Mesenchymal stem cell (in vitro differentiated cells and primary cell): Measurements from ENCODE around the gene TFAP2E.

Source experiments
- DNase-seq: peaks from one replicate; pipeline ENCODE4 v3.0.0-alpha.2; 2013
- H2AFZ ChIP-seq: one replicate; pipeline ENCODE4 v1.6.1; 2013; ENCODE audit warnings: low read depth, mild to moderate bottlenecking, control low read depth, inconsistent platforms, low read length, moderate library complexity
- H2AK5ac ChIP-seq: 2 replicates; pipeline ENCODE4 v1.6.1; 2013; ENCODE audit warnings: low read length, moderate library complexity, mild to moderate bottlenecking, inconsistent platforms; ENCODE audit not compliant: severe bottlenecking
- H2BK120ac ChIP-seq: one replicate; pipeline ENCODE4 v1.6.1; 2013; ENCODE audit warnings: low read depth, mild to moderate bottlenecking, inconsistent platforms, low read length, moderate library complexity
- H2BK12ac ChIP-seq, 2 experiments: one replicate each; pipeline ENCODE4 v1.6.1; 2013; ENCODE audit warnings: inconsistent platforms in 2 of 2, low read length in 2 of 2, mild to moderate bottlenecking in 2 of 2, moderate library complexity in 2 of 2, control low read depth in 1 of 2
- H2BK15ac ChIP-seq: one replicate; pipeline ENCODE4 v1.6.1; 2013; ENCODE audit warnings: mild to moderate bottlenecking, low read depth, inconsistent platforms; ENCODE audit not compliant: poor library complexity, severe bottlenecking
- H2BK5ac ChIP-seq: 2 replicates; pipeline ENCODE4 v1.6.1; 2013; ENCODE audit warnings: low read depth, mild to moderate bottlenecking, low read length, control low read depth, inconsistent platforms; ENCODE audit not compliant: poor library complexity, severe bottlenecking
- H3K14ac ChIP-seq, 2 experiments: one replicate each; pipeline ENCODE4 v1.6.1; 2013; ENCODE audit warnings: inconsistent platforms in 2 of 2, low read length in 2 of 2, control low read depth in 1 of 2, mild to moderate bottlenecking in 1 of 2, moderate library complexity in 1 of 2
- H3K18ac ChIP-seq, 2 experiments: one replicate each; pipeline ENCODE4 v1.6.1; 2013; ENCODE audit warnings: inconsistent platforms in 2 of 2, low read length in 2 of 2, control low read depth in 1 of 2, low read depth in 1 of 2, mild to moderate bottlenecking in 1 of 2
- H3K23ac ChIP-seq, 2 experiments: one replicate each; pipeline ENCODE4 v1.6.1; 2013; ENCODE audit warnings: inconsistent platforms in 2 of 2, low read length in 2 of 2, mild to moderate bottlenecking in 2 of 2, moderate library complexity in 2 of 2, control low read depth in 1 of 2
- H3K27ac ChIP-seq: 2 replicates; pipeline ENCODE4 v1.5.1; 2013; ENCODE audit warnings: mild to moderate bottlenecking, moderate library complexity, low read length, control low read depth, inconsistent platforms; ENCODE audit not compliant: poor library complexity, severe bottlenecking
- H3K27me3 ChIP-seq, 2 experiments: 2 replicates each; pipeline versions ENCODE4 v1.6.1 to v1.7.0; 2013; ENCODE audit warnings: low read length in 2 of 2, mild to moderate bottlenecking in 2 of 2, moderate library complexity in 2 of 2, control low read depth in 1 of 2, inconsistent platforms in 1 of 2; ENCODE audit not compliant: control insufficient read depth in 1 of 2, insufficient read depth in 1 of 2
- H3K36me3 ChIP-seq, 2 experiments: 2 replicates each; pipeline versions ENCODE4 v1.6.1 to v1.7.0; 2013; ENCODE audit warnings: low read length in 2 of 2, control low read depth in 1 of 2, inconsistent platforms in 1 of 2, low read depth in 1 of 2, mild to moderate bottlenecking in 1 of 2; ENCODE audit not compliant: insufficient read depth in 2 of 2, control insufficient read depth in 1 of 2
- H3K4ac ChIP-seq, 2 experiments: one replicate each; pipeline ENCODE4 v1.6.1; 2013; ENCODE audit warnings: inconsistent platforms in 2 of 2, low read length in 2 of 2, mild to moderate bottlenecking in 2 of 2, moderate library complexity in 2 of 2, control low read depth in 1 of 2, low read depth in 1 of 2
- H3K4me1 ChIP-seq: 2 replicates; pipeline ENCODE4 v1.6.1; 2013; ENCODE audit warnings: low read depth, low read length, control low read depth; ENCODE audit not compliant: control insufficient read depth, insufficient read depth
- H3K4me2 ChIP-seq: 2 replicates; pipeline ENCODE4 v1.6.1; 2013; ENCODE audit warnings: low read length, mild to moderate bottlenecking, inconsistent platforms; ENCODE audit not compliant: poor library complexity, severe bottlenecking
- H3K4me3 ChIP-seq, 2 experiments: 2 replicates each; pipeline versions ENCODE4 v1.5.1 to v1.7.0; 2013; ENCODE audit warnings: low read length in 2 of 2, mild to moderate bottlenecking in 2 of 2, control low read depth in 1 of 2, low read depth in 1 of 2; ENCODE audit not compliant: insufficient read depth in 1 of 2
- H3K79me1 ChIP-seq: replicated peaks from 2 replicates; pipeline ENCODE4 v1.6.1; 2013; ENCODE audit warnings: mild to moderate bottlenecking, control low read depth, low read length, inconsistent platforms; ENCODE audit not compliant: poor library complexity, severe bottlenecking
- H3K9ac ChIP-seq: 2 replicates; pipeline ENCODE4 v1.7.0; 2013; ENCODE audit warnings: mild to moderate bottlenecking, low read length, moderate library complexity
- H3K9me3 ChIP-seq: 2 replicates; pipeline ENCODE4 v1.7.0; 2013; ENCODE audit warnings: mild to moderate bottlenecking, low read length; ENCODE audit not compliant: control insufficient read depth
- H4K8ac ChIP-seq: one replicate; pipeline ENCODE4 v1.6.1; 2013; ENCODE audit warnings: inconsistent platforms, mild to moderate bottlenecking, low read length, moderate library complexity
- H4K91ac ChIP-seq: one replicate; pipeline ENCODE4 v1.6.1; 2013; ENCODE audit warnings: mild to moderate bottlenecking, low read length, inconsistent platforms
- WGBS: methylation state at CpG from one replicate; pipeline ENCODE4 v1.1.7; 2013; ENCODE audit warnings: mixed read lengths; 5-methylcytosine and 5-hydroxymethylcytosine counted together

The TFAP2E gene

GRCh38 chr1:35568975-35569395 is 4.1 kb upstream of the TFAP2E start:
- Histone ChIP-seq H3K4me3 (no peak overlapping the region), H3K14ac (no peak overlapping the region), H2BK15ac (no peak overlapping the region), H3K18ac (no peak overlapping the region), H3K9ac (peak overlapping the region; percentile 52), H3K4me2 (no peak overlapping the region), H3K4me1 (peaks cover 13% of the 10 kb centered on the region), H3K27me3 (peaks cover 24 to 35% of the 10 kb centered on the region in 2 experiments), H4K91ac (no peak overlapping the region), H2BK5ac (no peak overlapping the region), H3K4ac (no peak overlapping the region), H3K27ac (no peak overlapping the region), H3K23ac (no peak overlapping the region), H2BK12ac (no peak overlapping the region), H4K8ac (no peak overlapping the region), H2AK5ac (no peak overlapping the region), H3K79me1 (peaks cover 7% of the 10 kb centered on the region), H3K36me3 (peaks cover 28 to 31% of the 10 kb centered on the region in 2 experiments), H2AFZ (no peak overlapping the region), H2BK120ac (no peak overlapping the region), H3K9me3 (no peaks in the 10 kb centered on the region)
- WGBS, result 50% methylated on average over 2 of the region's 4 CpGs
- peak; percentile 72 for DNase-seq

GRCh38 chr1:35569936-35570335 is 3.2 kb upstream of the TFAP2E start:
- H3K27ac ChIP-seq, result no peak overlapping the region
- 57% methylated on average over 1 of the region's 1 CpG for WGBS
- peak overlapping the region; percentile 52 for H3K9ac ChIP-seq
- no peaks in the 10 kb centered on the region for H3K9me3 ChIP-seq
- peaks cover 15% of the 10 kb centered on the region for H3K4me1 ChIP-seq
- no peak overlapping the region for H3K4ac ChIP-seq
- H3K27me3 ChIP-seq, result peaks cover 32 to 42% of the 10 kb centered on the region in 2 experiments
- H3K14ac ChIP-seq, result no peak overlapping the region
- H3K18ac ChIP-seq, result no peak overlapping the region
- H2AK5ac ChIP-seq, result no peak overlapping the region
- H2BK5ac ChIP-seq, result no peak overlapping the region
- H4K91ac ChIP-seq, result no peak overlapping the region
- H3K4me2 ChIP-seq, result no peak overlapping the region
- no peak overlapping the region for H4K8ac ChIP-seq
- peaks cover 21 to 22% of the 10 kb centered on the region in 2 experiments for H3K36me3 ChIP-seq
- H2BK120ac ChIP-seq, result no peak overlapping the region
- no peak overlapping the region for H3K23ac ChIP-seq
- no peak overlapping the region for H2BK12ac ChIP-seq
- no peak for DNase-seq
- H2AFZ ChIP-seq, result no peak overlapping the region
- no peak overlapping the region for H2BK15ac ChIP-seq
- H3K4me3 ChIP-seq, result no peak overlapping the region
- H3K79me1 ChIP-seq, result peaks cover 4% of the 10 kb centered on the region

- H3K4me3 ChIP-seq, result no peak overlapping the region
- no peak overlapping the region for H3K23ac ChIP-seq
- peaks cover 3% of the 10 kb centered on the region for H3K79me1 ChIP-seq
- H4K8ac ChIP-seq, result no peak overlapping the region
- peaks cover 13 to 18% of the 10 kb centered on the region in 2 experiments for H3K36me3 ChIP-seq
- H3K27me3 ChIP-seq, result peaks cover 38 to 49% of the 10 kb centered on the region in 2 experiments
- 82% methylated on average over 10 of the region's 10 CpGs for WGBS
- H3K18ac ChIP-seq, result no peak overlapping the region
- no peak overlapping the region for H2BK12ac ChIP-seq
- H3K14ac ChIP-seq, result no peak overlapping the region
- no peak overlapping the region for H3K4ac ChIP-seq
- no peak overlapping the region for H2BK15ac ChIP-seq
- H2BK120ac ChIP-seq, result no peak overlapping the region
- H2BK5ac ChIP-seq, result no peak overlapping the region
- no peak overlapping the region for H2AK5ac ChIP-seq
- H3K9ac ChIP-seq, result no peak overlapping the region
- H3K4me1 ChIP-seq, result peaks cover 15% of the 10 kb centered on the region
- H4K91ac ChIP-seq, result no peak overlapping the region
- no peak overlapping the region for H3K4me2 ChIP-seq
- no peak for DNase-seq
- H3K9me3 ChIP-seq, result no peaks in the 10 kb centered on the region
- H2AFZ ChIP-seq, result no peak overlapping the region
- H3K27ac ChIP-seq, result no peak overlapping the region
Measured at GRCh38 chr1:35570589-35571137, 2.5 kb upstream of the TFAP2E start.

- Histone ChIP-seq H3K9ac (no peak overlapping the region), H2BK12ac (no peak overlapping the region), H3K14ac (no peak overlapping the region), H4K8ac (no peak overlapping the region), H3K4me1 (peaks cover 15% of the 10 kb centered on the region), H3K4me2 (no peak overlapping the region), H3K18ac (no peak overlapping the region), H4K91ac (no peak overlapping the region), H3K27me3 (peaks cover 44 to 55% of the 10 kb centered on the region in 2 experiments), H2BK120ac (no peak overlapping the region), H2AFZ (no peak overlapping the region), H2BK5ac (no peak overlapping the region), H3K79me1 (no peaks in the 10 kb centered on the region), H3K4me3 (no peak overlapping the region), H3K9me3 (no peaks in the 10 kb centered on the region), H3K4ac (no peak overlapping the region), H2BK15ac (no peak overlapping the region), H2AK5ac (no peak overlapping the region), H3K36me3 (peaks cover 7 to 12% of the 10 kb centered on the region in 2 experiments), H3K27ac (no peak overlapping the region), H3K23ac (no peak overlapping the region)
- 64% methylated on average over 6 of the region's 8 CpGs for WGBS
- no peak for DNase-seq
Measured at GRCh38 chr1:35571263-35571662, 1.9 kb upstream of the TFAP2E start.
